Esophagus muscularis mucosa (tissue), 4 donors: Measurements from ENCODE around the gene ADCY10. TPM values are rescaled to one million over a fixed set of nuclear protein-coding genes. Genes with fewer than 3 reads are reported as not detected.
"Not testable (repeated sequence)": the region's sequence is repeated elsewhere in the genome, so short reads cannot be mapped to it uniquely, and the experiment has no call there.

Experiments used
- DNase-seq: peaks from one replicate; pipeline ENCODE4 v3.0.0-alpha.2; 2017; ENCODE audit errors: extremely low spot score
- H3K27ac ChIP-seq, 4 donors: fragments of 200-600 bp; sonication (generic); replicated peaks in 1 of 4; 1 replicate in 3 of 4; 2 replicates in 1 of 4; pipeline ENCODE4 v1.5.1; 2016 to 2019; ENCODE audit warnings: mild to moderate bottlenecking in 1 of 4
- H3K27me3 ChIP-seq, 4 donors: fragments of 200-600 bp; sonication (generic); one replicate each; pipeline versions ENCODE4 v1.5.1 to v1.6.0; 2016 to 2019
- H3K36me3 ChIP-seq, 4 donors: fragments of 200-600 bp; sonication (generic); one replicate each; pipeline ENCODE4 v1.5.1; 2016 to 2019
- H3K4me1 ChIP-seq, 4 donors: fragments of 200-600 bp; sonication (generic); one replicate each; pipeline ENCODE4 v1.5.1; 2016 to 2019
- H3K4me3 ChIP-seq, 4 donors: fragments of 200-600 bp; sonication (generic); 1 replicate in 2 of 4; 2 replicates in 2 of 4; pipeline ENCODE4 v1.5.1; 2016 to 2019; ENCODE audit warnings: mild to moderate bottlenecking in 4 of 4, moderate library complexity in 1 of 4
- H3K9me3 ChIP-seq, 4 donors: fragments of 200-600 bp; sonication (generic); 1 replicate in 3 of 4; 2 replicates in 1 of 4; pipeline ENCODE4 v1.5.1; 2016 to 2019
- EP300 ChIP-seq: sonication (generic); formaldehyde crosslinking; IDR thresholded peaks from one replicate; pipeline ENCODE4 v1.6.1; 2017; ENCODE audit warnings: antibody characterized with exemption
- POLR2A ChIP-seq: fragments of 450-650 bp; IDR thresholded peaks from one replicate; pipeline ENCODE4 v1.6.1; 2017; ENCODE audit warnings: antibody characterized with exemption, moderate library complexity, mild to moderate bottlenecking, low read depth
- POLR2AphosphoS5 ChIP-seq, 2 donors: sonication (generic); formaldehyde crosslinking; IDR thresholded peaks; one replicate each; pipeline ENCODE4 v1.6.1; 2017; ENCODE audit warnings: antibody characterized with exemption in 2 of 2
- WGBS: methylation state at CpG from one replicate; pipeline ENCODE4 v1.1.5; 2018; 5-methylcytosine and 5-hydroxymethylcytosine counted together
- intact Hi-C: fragments of 100-400 bp; cut with DNase I; formaldehyde crosslinking; loops from one replicate; pipeline ENCODE4 v1.15.1; 2023
- total RNA-seq, 4 donors: library from RNA; depleted of rRNA; stranded (reverse); fragments of >200 nt; gene quantifications; one replicate each; pipeline versions ENCODE4 v1.1.0 to v1.2.1, GENCODE V29; 2016
- TF ChIP-seq, protein P1 (sequence below), 3 experiments: fragments of 200-600 bp in 2 of 3; fragments of 450-650 bp in 1 of 3; sonication (generic) in 2 of 3; IDR thresholded peaks; one replicate each; pipeline ENCODE4 v1.5.1; 2017 to 2019; ENCODE audit warnings: antibody characterized with exemption in 3 of 3, mild to moderate bottlenecking in 2 of 3, moderate library complexity in 1 of 3

The ADCY10 gene
- total RNA-seq, 4 donors from 2014 or later = under 0.01 to 0.29 (median 0.21) TPM

DNA sequence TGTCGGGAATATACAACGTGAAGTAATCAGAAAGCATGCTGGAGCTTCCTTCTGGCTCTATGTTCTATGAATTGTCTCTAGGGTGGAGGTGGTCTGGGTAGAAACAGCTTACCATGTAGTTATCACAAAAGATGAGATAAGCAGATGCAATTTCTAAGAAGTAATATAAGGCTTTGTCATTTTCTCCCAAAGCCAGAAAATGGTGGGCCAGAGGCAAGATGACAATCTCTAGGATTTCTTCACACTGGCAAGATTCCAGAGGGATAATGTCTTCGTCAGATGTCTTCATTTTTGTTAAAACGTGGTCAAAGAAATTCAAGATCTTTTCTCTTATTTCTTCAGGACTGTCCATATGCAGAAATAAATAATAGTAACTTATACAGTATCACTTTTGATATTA, 77.7 kb downstream of the ADCY10 start:
- WGBS = 90% methylated on average over 4 of the region's 4 CpGs
- H3K27me3 ChIP-seq = no peaks in the 10 kb centered on the region
- TF ChIP-seq EP300 = no peak
- TF ChIP-seq, protein P1, sequence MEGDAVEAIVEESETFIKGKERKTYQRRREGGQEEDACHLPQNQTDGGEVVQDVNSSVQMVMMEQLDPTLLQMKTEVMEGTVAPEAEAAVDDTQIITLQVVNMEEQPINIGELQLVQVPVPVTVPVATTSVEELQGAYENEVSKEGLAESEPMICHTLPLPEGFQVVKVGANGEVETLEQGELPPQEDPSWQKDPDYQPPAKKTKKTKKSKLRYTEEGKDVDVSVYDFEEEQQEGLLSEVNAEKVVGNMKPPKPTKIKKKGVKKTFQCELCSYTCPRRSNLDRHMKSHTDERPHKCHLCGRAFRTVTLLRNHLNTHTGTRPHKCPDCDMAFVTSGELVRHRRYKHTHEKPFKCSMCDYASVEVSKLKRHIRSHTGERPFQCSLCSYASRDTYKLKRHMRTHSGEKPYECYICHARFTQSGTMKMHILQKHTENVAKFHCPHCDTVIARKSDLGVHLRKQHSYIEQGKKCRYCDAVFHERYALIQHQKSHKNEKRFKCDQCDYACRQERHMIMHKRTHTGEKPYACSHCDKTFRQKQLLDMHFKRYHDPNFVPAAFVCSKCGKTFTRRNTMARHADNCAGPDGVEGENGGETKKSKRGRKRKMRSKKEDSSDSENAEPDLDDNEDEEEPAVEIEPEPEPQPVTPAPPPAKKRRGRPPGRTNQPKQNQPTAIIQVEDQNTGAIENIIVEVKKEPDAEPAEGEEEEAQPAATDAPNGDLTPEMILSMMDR (IDR thresholded peaks at IDR 0.05) = no peak
- TF ChIP-seq POLR2AphosphoS5 (IDR thresholded peaks at IDR 0.05) = no peak
- TF ChIP-seq POLR2A = no peak
- no peaks in the 10 kb centered on the region for H3K36me3 ChIP-seq
- no peaks in the 10 kb centered on the region for H3K4me1 ChIP-seq
- intact Hi-C loops = no loop called here
- H3K27ac ChIP-seq = no peak overlapping the region
- DNase-seq = no peak
- no peaks in the 10 kb centered on the region for H3K9me3 ChIP-seq
- no peak overlapping the region for H3K4me3 ChIP-seq

DNA sequence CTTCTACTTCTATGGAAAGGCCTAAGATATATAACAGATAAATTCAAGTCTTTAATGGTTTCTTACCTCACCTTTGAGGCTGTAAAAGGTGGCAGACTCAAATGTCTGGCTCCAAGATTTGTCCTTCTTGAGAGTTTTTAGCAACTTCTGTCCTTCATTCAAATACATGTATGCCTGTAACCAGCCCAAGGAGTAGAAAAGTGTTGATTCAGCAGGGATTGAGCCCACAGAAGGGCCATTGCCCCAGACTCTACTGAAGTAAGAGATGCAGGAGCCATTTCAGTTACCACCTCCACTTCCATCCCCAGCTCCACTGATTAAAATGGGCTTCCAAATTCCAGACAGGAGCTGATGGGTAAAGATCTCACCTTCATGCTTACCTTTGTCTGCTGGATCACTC, 80.0 kb downstream of the ADCY10 start:
- Histone ChIP-seq H3K36me3 (no peaks in the 10 kb centered on the region), H3K4me1 (no peaks in the 10 kb centered on the region), H3K27ac (no peak overlapping the region), H3K9me3 (no peaks in the 10 kb centered on the region), H3K4me3 (no peak overlapping the region), H3K27me3 (no peaks in the 10 kb centered on the region)
- no peak for DNase-seq
- intact Hi-C loops = no loop called here
- TF ChIP-seq EP300 (no peak), POLR2AphosphoS5 (IDR thresholded peaks at IDR 0.05) (no peak), POLR2A (no peak)
- TF ChIP-seq, protein P1 (IDR thresholded peaks at IDR 0.05) = no peak

DNA sequence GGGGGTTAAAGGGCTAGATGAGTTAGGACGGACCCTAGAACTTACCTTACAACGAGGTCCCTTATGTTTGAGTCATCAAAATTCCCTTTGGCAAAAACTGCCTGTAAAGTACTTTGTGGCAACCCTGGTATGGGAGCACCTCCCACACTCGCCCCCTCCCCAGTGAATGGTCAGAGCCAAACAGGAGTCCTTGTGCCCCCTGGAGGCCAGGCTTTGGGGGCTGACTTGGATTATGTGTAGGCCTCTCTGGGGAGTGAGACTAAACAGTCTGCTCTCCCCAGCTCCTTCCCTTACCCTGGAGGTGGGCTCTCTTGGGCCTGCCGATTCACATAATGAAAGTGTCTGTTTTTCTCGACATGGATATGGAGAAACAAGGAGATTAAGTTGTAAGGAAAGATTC, 81.2 kb downstream of the ADCY10 start:
- Histone ChIP-seq H3K27ac (no peak overlapping the region), H3K27me3 (no peaks in the 10 kb centered on the region), H3K36me3 (no peaks in the 10 kb centered on the region), H3K4me3 (no peak overlapping the region), H3K9me3 (no peaks in the 10 kb centered on the region), H3K4me1 (no peaks in the 10 kb centered on the region)
- intact Hi-C loops = no loop called here
- no peak for TF ChIP-seq POLR2A
- no peak for TF ChIP-seq EP300
- TF ChIP-seq, protein P1 (IDR thresholded peaks at IDR 0.05) = no peak
- WGBS = 75% methylated on average over 5 of the region's 5 CpGs
- no peak for DNase-seq

DNA sequence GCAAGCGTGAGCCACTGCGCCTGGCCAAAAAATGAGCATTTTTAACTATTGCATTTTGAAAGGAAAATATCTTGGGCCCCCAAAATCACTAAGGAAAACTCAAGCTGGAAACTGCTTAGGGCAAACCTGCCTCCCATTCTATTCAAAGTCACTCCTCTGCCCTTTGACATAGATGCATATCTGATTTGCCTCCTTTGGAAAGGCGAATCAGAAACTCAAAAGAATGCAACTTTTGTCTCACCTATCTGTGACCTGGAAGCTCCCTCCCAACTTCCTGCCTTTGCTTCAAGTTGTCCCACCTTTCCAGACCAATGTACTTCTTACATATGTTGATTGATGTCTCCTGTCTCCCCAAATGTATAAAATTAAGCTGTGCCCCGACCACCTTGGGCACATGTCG, 83.3 kb downstream of the ADCY10 start:
- H3K36me3 ChIP-seq, H3K27ac ChIP-seq, intact Hi-C loops, H3K4me1 ChIP-seq, DNase-seq, H3K9me3 ChIP-seq, H3K4me3 ChIP-seq, H3K27me3 ChIP-seq: not testable (repeated sequence)
- 87% methylated on average over 5 of the region's 5 CpGs for WGBS

DNA sequence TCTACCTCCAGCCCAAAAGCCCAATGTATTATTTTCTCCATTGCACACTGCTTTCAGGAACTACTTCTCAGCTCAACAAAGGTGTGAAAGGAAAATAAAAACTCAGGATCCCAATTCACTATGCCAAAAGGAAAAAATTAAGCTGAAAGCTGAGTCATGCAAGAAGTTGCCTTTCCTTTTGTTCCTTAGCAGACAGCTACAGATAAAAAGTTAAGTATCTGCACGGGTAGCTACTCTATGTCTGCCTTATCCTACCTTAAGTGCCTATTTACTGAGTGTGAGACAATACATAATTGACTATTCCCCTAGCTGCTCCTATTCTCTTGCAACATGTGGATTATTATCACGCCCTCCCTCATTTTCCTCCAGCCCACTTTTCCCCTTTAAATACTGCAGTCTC, 84.1 kb downstream of the ADCY10 start:
- no peak overlapping the region for H3K27ac ChIP-seq
- WGBS = 64% methylated on average over 2 of the region's 2 CpGs
- no peaks in the 10 kb centered on the region for H3K36me3 ChIP-seq
- no peaks in the 10 kb centered on the region for H3K9me3 ChIP-seq
- H3K4me3 ChIP-seq = no peak overlapping the region
- H3K4me1 ChIP-seq = no peaks in the 10 kb centered on the region
- intact Hi-C loops = no loop called here
- H3K27me3 ChIP-seq = no peaks in the 10 kb centered on the region
- DNase-seq = no peak
- TF ChIP-seq POLR2A (no peak), POLR2AphosphoS5 (IDR thresholded peaks at IDR 0.05) (no peak), EP300 (no peak)
- TF ChIP-seq, protein P1 (IDR thresholded peaks at IDR 0.05) = no peak
